ENCODE measurements around the gene TPGS1.

TPGS1 gene

DNA sequence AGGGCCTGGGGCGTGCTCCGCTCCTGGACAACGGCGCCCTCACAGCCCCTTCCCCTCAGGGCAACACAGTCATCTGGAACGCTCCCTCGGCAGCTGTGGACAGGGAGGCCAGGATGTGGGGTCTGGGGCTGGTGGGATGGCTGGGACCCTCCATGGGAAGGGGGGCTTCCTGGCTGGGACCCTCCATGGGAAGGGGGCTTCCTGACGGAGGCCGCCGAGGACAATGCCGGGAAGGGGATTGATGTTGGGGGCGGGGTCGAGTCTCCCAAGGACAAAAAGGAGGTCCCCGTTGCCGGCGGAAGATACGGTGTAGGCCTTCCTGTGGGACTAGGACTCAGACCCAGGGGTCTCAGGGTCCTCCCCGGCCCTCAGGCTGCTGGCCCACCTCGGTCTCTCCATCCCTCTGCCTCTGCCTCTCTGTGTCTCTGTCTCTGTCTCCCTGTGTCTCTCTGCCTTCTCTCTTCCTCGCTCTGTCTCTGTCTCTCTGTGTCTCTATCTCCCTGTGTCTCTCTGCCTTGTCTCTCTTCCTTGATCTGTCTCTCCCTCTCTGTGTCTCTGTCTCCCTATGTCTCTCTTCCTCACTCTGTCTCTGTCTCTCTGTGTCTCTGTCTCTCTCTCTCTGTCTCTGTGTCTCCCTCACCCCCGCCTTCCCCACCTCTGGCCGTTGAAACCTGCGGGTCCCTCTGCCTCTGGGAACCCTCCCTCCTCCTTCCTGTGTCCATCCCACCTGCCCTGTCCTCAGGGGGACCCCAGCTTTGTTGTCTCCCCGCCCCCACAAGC, 13.7 kb upstream of the TPGS1 start:
- TF ChIP-seq CTCF (IDR thresholded peaks at IDR 0.05; ENCODE audit: borderline replicate concordance, control extremely low read depth, extremely low read depth, insufficient read depth, missing control alignments): no peak
- in situ Hi-C loops (cut with MboI; ENCODE audit: low sequenced_read_pairs, unreplicated experiment): no loop called here
- no peak for DNase-seq (ENCODE audit: low spot score)

- TF ChIP-seq CTCF (IDR thresholded peaks at IDR 0.05; ENCODE audit: borderline replicate concordance, control extremely low read depth, extremely low read depth, insufficient read depth, missing control alignments): no peak
- no peak for DNase-seq (ENCODE audit: low spot score)
- in situ Hi-C loops (cut with MboI; ENCODE audit: low sequenced_read_pairs, unreplicated experiment): no loop called here
Observed at GRCh38 chr19:494171-495080, 12.9 kb upstream of the TPGS1 start.

DNA sequence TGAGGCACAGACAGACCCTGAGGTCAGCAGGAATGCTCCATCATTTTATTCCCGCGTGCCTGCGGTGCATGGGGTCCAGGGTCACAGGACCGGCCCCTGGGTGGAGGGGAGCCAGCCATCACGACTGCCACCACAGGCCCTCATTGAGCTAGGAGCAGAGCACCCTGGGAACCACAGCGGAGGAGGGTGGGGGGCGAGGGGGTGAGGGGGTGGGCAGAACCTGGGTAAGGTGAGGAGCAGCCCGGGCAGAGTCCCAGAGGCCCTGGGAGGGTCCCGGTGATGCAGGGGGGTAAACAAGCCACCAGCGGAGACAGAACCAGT, 12.3 kb upstream of the TPGS1 start:
- no peak for DNase-seq (ENCODE audit: low spot score)
- no peak for TF ChIP-seq CTCF (IDR thresholded peaks at IDR 0.05; ENCODE audit: borderline replicate concordance, control extremely low read depth, extremely low read depth, insufficient read depth, missing control alignments)
- in situ Hi-C loops (cut with MboI; ENCODE audit: low sequenced_read_pairs, unreplicated experiment): no loop called here

DNA sequence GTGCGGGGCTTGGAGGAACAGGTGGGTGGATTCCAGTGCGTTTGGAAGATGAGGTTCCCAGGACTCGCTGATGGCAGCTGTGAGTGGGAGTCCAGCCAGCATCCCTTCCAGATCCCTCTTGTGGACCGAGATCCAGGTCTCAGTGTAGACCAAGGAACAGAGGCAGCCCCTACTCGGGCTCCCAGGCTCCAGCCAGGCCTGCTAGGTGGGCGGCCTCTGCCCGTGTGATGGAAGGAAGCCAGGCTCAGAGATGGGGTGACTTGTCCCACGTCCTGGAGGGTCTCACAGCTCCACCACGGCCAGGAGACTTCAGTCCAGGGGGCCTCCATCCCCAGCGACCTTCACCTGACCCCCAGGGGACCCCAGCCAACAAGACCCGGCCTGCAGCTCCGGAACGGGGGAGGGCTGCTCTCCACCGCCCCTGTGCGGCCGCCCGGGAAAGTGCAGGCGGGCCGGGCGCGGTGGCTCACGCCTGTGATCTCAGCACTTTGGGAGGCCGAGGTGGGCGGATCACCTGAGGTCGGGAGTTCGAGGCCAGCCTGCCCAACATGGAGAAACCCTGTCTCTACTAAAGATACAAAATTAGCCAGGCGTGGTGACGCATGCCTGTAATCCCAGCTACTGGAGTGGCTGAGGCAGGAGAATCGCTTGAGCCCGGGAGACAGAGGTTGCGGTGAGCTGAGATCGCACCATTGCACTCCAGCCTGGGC, 11.7 kb upstream of the TPGS1 start:
- DNase-seq (ENCODE audit: low spot score): peak; percentile 71
- in situ Hi-C loops (cut with MboI; ENCODE audit: low sequenced_read_pairs, unreplicated experiment): no loop called here
- peak; percentile 51 for TF ChIP-seq CTCF (IDR thresholded peaks at IDR 0.05; ENCODE audit: borderline replicate concordance, control extremely low read depth, extremely low read depth, insufficient read depth, missing control alignments)

- TF ChIP-seq CTCF (IDR thresholded peaks at IDR 0.05; ENCODE audit: borderline replicate concordance, control extremely low read depth, extremely low read depth, insufficient read depth, missing control alignments): no peak
- DNase-seq (ENCODE audit: low spot score): no peak
- in situ Hi-C loops (cut with MboI; ENCODE audit: low sequenced_read_pairs, unreplicated experiment): no loop called here
Observed at GRCh38 chr19:496112-496665, 11.1 kb upstream of the TPGS1 start, which contains the start of gene MADCAM1. Gene MADCAM1, plus strand, starts transcription at chr19:496486. Its CDS starts 14 bp downstream, at chr19:496500.

DNA sequence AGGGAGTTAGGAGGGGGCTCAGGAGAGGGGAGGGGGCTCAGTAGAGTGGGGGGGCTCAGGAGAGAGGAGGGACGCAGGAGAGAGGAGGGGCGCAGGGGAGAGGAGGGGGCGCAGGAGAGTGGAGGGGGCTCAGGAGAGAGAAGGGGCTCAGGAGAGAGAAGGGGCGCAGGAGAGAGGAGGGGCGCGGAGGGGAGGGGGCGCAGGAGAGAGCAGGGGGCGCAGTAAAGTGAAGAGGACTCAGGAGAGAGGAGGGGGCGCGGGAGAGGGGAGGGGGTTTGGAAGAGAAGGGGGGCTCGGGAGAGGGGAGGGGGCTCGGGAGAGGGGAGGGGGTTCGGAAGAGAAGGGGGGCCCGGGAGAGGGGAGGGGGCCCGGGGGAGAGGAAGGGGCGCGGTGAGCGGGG, 10.3 kb upstream of the TPGS1 start:
- DNase-seq (ENCODE audit: low spot score): no peak
- in situ Hi-C loops (cut with MboI; ENCODE audit: low sequenced_read_pairs, unreplicated experiment): no loop called here
- TF ChIP-seq CTCF (IDR thresholded peaks at IDR 0.05; ENCODE audit: borderline replicate concordance, control extremely low read depth, extremely low read depth, insufficient read depth, missing control alignments): no peak
